Measurements from ENCODE around the gene BROX. TPM values are rescaled to one million over a fixed set of nuclear protein-coding genes. Genes with fewer than 3 reads are reported as not detected.

BROX gene
- total RNA-seq, 4 donors from 2014 or later, result 74.2 to 102 (median 78.5) TPM

- WGBS, 2 donors, result 88 to 94% methylated on average over 1 of the region's 1 CpG
- intact Hi-C loops (cut with DNase I; ENCODE audit: low total_unique reads), result no loop called here
Measured at GRCh38 chr1:222680080-222680479, 32.3 kb upstream of the BROX start.

GRCh38 chr1:222691016-222691415 is 21.3 kb upstream of the BROX start:
- H3K4me3 ChIP-seq (ENCODE audit: low read depth, poor library complexity, severe bottlenecking), result no peak overlapping the region
- no peak for DNase-seq (ENCODE audit: low spot score in 2 of 2)
- intact Hi-C loops (cut with DNase I; ENCODE audit: low total_unique reads), result no loop called here
- TF ChIP-seq POLR2A (IDR thresholded peaks at IDR 0.05) (no peak), CTCF (IDR thresholded peaks at IDR 0.05) (no peak)
- WGBS, 2 donors, result 96 to 100% methylated on average over 1 of the region's 1 CpG

More at GRCh38 chr1:222680080-222680479, 32.3 kb upstream of the BROX start:
- no peak for DNase-seq (ENCODE audit: low spot score in 2 of 2)
- no peak for TF ChIP-seq POLR2A (IDR thresholded peaks at IDR 0.05)
- TF ChIP-seq CTCF (IDR thresholded peaks at IDR 0.05), result no peak
- H3K4me3 ChIP-seq (ENCODE audit: low read depth, poor library complexity, severe bottlenecking), result no peak overlapping the region

GRCh38 chr1:222694927-222695326 is 17.4 kb upstream of the BROX start:
- H3K4me3 ChIP-seq (ENCODE audit: low read depth, poor library complexity, severe bottlenecking), result no peak overlapping the region
- intact Hi-C loops (cut with DNase I; ENCODE audit: low total_unique reads), result no loop called here
- 85 to 86% methylated on average over 5 of the region's 5 CpGs for WGBS, 2 donors
- DNase-seq (ENCODE audit: low spot score in 2 of 2), result no peak
- TF ChIP-seq CTCF (IDR thresholded peaks at IDR 0.05) (no peak), POLR2A (IDR thresholded peaks at IDR 0.05) (no peak)

GRCh38 chr1:222696741-222697140 is 15.6 kb upstream of the BROX start:
- no peak for TF ChIP-seq CTCF (IDR thresholded peaks at IDR 0.05)
- TF ChIP-seq POLR2A (IDR thresholded peaks at IDR 0.05), result no peak
- WGBS, 2 donors, result 97 to 98% methylated on average over 8 of the region's 8 CpGs
- DNase-seq (ENCODE audit: low spot score in 2 of 2), result no peak
- intact Hi-C loops (cut with DNase I; ENCODE audit: low total_unique reads), result no loop called here
- H3K4me3 ChIP-seq (ENCODE audit: low read depth, poor library complexity, severe bottlenecking), result no peak overlapping the region

GRCh38 chr1:222697203-222697602 is 15.2 kb upstream of the BROX start:
- no peak for TF ChIP-seq CTCF (IDR thresholded peaks at IDR 0.05)
- TF ChIP-seq POLR2A (IDR thresholded peaks at IDR 0.05), result no peak
- intact Hi-C loops (cut with DNase I; ENCODE audit: low total_unique reads), result no loop called here
- H3K4me3 ChIP-seq (ENCODE audit: low read depth, poor library complexity, severe bottlenecking), result no peak overlapping the region
- 69 to 88% methylated on average over 2 of the region's 2 CpGs for WGBS, 2 donors
- DNase-seq (ENCODE audit: low spot score in 2 of 2), result no peak

GRCh38 chr1:222697826-222698225 is 14.5 kb upstream of the BROX start:
- TF ChIP-seq POLR2A (IDR thresholded peaks at IDR 0.05) (no peak), CTCF (IDR thresholded peaks at IDR 0.05) (no peak)

More at GRCh38 chr1:222697826-222698225, 14.5 kb upstream of the BROX start:
- H3K4me3 ChIP-seq (ENCODE audit: low read depth, poor library complexity, severe bottlenecking), result no peak overlapping the region
- 75 to 82% methylated on average over 2 of the region's 2 CpGs for WGBS, 2 donors
- intact Hi-C loops (cut with DNase I; ENCODE audit: low total_unique reads), result no loop called here
- no peak for DNase-seq (ENCODE audit: low spot score in 2 of 2)

Measured in lower leg skin (tissue), 4 donors.